PC-3 (cell line): ENCODE measurements around the gene SYTL1. TPM values are rescaled to one million over a fixed set of nuclear protein-coding genes. Genes with fewer than 3 reads are reported as not detected.

ENCODE experiments used
- ATAC-seq: fragments of 200-7000 bp; cut with Tn5 transposase; 2 replicates; pipeline ENCODE4 v1.9.1; 2020; ENCODE audit warnings: mild to moderate bottlenecking, moderate library complexity
- BruUV-seq: library from RNA; stranded (reverse); fragments of 400-500 nt; replicated peaks from 2 replicates; lab custom pipeline; 2021; lab: Mats Ljungman, UMichigan
- CTCF ChIA-PET: fragments of 300-600 bp; sonication (Branson Sonifier 250); formaldehyde crosslinking; loops from one replicate; lab custom pipeline; 2022; ENCODE audit warnings: antibody characterized with exemption; lab: Charles Lee
- POLR2A ChIA-PET: fragments of 300-600 bp; sonication (Branson Sonifier 250); formaldehyde crosslinking; loops from one replicate; lab custom pipeline; 2022; ENCODE audit warnings: antibody characterized with exemption; ENCODE audit not compliant: unreplicated experiment; lab: Charles Lee
- DNase-seq: peaks from one replicate; pipeline ENCODE4 v3.0.0-alpha.2; 2015
- H2AFZ ChIP-seq: fragments of 300-600 bp; sonication (generic); 2 replicates; pipeline ENCODE4 v1.6.0; 2016; ENCODE audit warnings: antibody characterized with exemption, low read length
- H3F3A ChIP-seq: fragments of 300-600 bp; sonication (generic); one replicate; pipeline ENCODE4 v1.6.0; 2017; ENCODE audit warnings: antibody characterized with exemption, low read length, control low read depth, mild to moderate bottlenecking; ENCODE audit not compliant: unreplicated experiment
- H3K27ac ChIP-seq: fragments of 300-600 bp; sonication (generic); 2 replicates; pipeline ENCODE4 v1.5.1; 2016; ENCODE audit warnings: mild to moderate bottlenecking, low read length
- H3K27me3 ChIP-seq: fragments of 300-600 bp; sonication (generic); 2 replicates; pipeline ENCODE4 v1.6.1; 2016; ENCODE audit warnings: low read length, mixed read lengths
- H3K36me3 ChIP-seq: fragments of 300-600 bp; sonication (generic); 2 replicates; pipeline ENCODE4 v1.6.1; 2016; ENCODE audit warnings: low read depth, mixed run types, low read length, mixed read lengths
- H3K4me1 ChIP-seq: fragments of 300-600 bp; sonication (generic); 2 replicates; pipeline ENCODE4 v1.5.1; 2016; ENCODE audit warnings: low read length; ENCODE audit not compliant: insufficient read depth
- H3K4me2 ChIP-seq: fragments of 300-600 bp; sonication (generic); 2 replicates; pipeline ENCODE4 v1.6.0; 2016; ENCODE audit warnings: low read length
- H3K4me3 ChIP-seq: fragments of 300-600 bp; sonication (generic); 2 replicates; pipeline ENCODE4 v1.5.1; 2016; ENCODE audit warnings: mild to moderate bottlenecking, low read length, mixed read lengths
- H3K79me2 ChIP-seq: fragments of 300-600 bp; sonication (generic); 2 replicates; pipeline ENCODE4 v1.6.1; 2017; ENCODE audit warnings: low read length, mixed read lengths
- H3K9ac ChIP-seq: fragments of 300-600 bp; sonication (generic); 2 replicates; pipeline ENCODE4 v1.6.0; 2016; ENCODE audit warnings: mild to moderate bottlenecking, low read length
- H3K9me2 ChIP-seq: fragments of 300-600 bp; sonication (generic); replicated peaks from 2 replicates; pipeline ENCODE4 v1.6.1; 2016; ENCODE audit warnings: mixed run types, low read length, mixed read lengths
- H3K9me3 ChIP-seq: fragments of 300-600 bp; sonication (generic); 2 replicates; pipeline ENCODE4 v1.6.1; 2016; ENCODE audit warnings: low read length, mixed read lengths
- H4K20me1 ChIP-seq: fragments of 300-600 bp; sonication (generic); 2 replicates; pipeline ENCODE4 v1.6.1; 2016; ENCODE audit warnings: low read length, mixed read lengths
- EZH2 ChIP-seq: fragments of 300-600 bp; sonication (generic); IDR thresholded peaks from one replicate; pipeline ENCODE4 v1.6.1; 2017; ENCODE audit warnings: antibody characterized with exemption, mild to moderate bottlenecking, low read length; ENCODE audit not compliant: unreplicated experiment
- EZH2phosphoT487 ChIP-seq: fragments of 300-600 bp; sonication (generic); IDR thresholded peaks from 2 replicates; pipeline ENCODE4 v1.6.1; 2018; ENCODE audit warnings: mild to moderate bottlenecking, antibody characterized with exemption, low read length, borderline replicate concordance
- intact Hi-C: fragments of 100-400 bp; cut with micrococcal nuclease; formaldehyde crosslinking; loops from 2 replicates; pipeline ENCODE4 v1.9.0; 2023
- total RNA-seq: library from RNA; depleted of rRNA; stranded (reverse); fragments of >200 nt; gene quantifications from 2 replicates; pipeline ENCODE4 v1.2.3, GENCODE V29; 2014
- TF ChIP-seq, protein P1 (sequence below): fragments of 300-600 bp; sonication (generic); conservative IDR thresholded peaks from 2 replicates; pipeline ENCODE4 v1.5.1; 2017; ENCODE audit warnings: antibody characterized with exemption, low read depth, mild to moderate bottlenecking, low read length

Gene SYTL1
- total RNA-seq, 1 experiment from 2014 or later = 26.8 TPM

DNA sequence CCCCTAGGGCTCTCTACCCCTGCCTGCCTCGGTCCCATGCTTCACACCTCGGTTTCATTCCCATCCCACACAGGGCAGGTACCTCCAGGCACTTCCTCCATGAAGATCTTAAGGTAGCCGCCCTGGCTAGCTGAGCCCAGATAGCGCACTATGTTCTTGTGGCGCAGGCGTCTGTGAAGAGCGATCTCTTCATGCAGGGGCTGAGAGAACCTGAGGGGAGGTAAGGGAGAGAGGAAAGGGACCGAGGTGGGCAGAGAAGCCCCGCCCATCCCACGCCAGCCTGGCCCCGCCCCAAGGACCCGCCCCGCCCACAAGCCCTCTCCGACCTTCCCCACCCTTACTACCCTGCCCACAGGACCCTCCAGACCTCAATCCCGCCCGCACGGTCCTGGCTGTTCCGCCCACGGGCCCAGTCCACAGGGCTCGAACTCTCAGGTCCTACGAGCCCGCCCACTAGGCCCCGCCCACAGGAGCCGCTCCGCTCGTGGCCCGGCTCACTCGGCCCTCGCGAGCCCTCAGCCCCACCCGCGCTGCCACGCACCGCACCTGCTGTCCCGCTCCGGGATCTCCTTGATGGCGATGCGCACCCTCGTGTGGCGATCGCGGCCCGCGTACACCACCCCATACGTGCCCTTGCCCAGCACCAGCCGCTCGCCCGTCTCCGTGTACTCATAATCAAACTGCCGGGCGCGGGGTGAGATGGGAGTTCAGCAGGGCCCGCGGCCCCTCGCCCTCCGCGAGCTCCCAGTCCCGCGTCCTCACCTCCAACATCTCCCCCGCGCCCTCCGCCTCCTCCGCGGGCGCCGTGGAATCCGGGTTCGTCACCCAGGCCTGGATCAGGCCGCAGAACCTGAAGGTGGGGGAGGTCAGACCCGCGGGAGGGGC lies 18.6 kb downstream of the SYTL1 start:
- H3K36me3 ChIP-seq = peaks cover 12% of the 10 kb centered on the region
- H3K9me2 ChIP-seq = no peaks in the 10 kb centered on the region
- H3K9me3 ChIP-seq = no peaks in the 10 kb centered on the region
- no peaks in the 10 kb centered on the region for H3F3A ChIP-seq
- BruUV-seq = no TSS peak
- no peak overlapping the region for H2AFZ ChIP-seq
- H3K27me3 ChIP-seq = no peaks in the 10 kb centered on the region
- ChIA-PET CTCF (no interaction called here), POLR2A (no interaction called here)
- H3K4me1 ChIP-seq = peaks cover 6% of the 10 kb centered on the region
- H3K27ac ChIP-seq = no peak overlapping the region
- peaks cover 10% of the 10 kb centered on the region for H3K79me2 ChIP-seq
- no peak overlapping the region for H3K4me2 ChIP-seq
- H3K4me3 ChIP-seq = no peak overlapping the region
- no peaks in the 10 kb centered on the region for H4K20me1 ChIP-seq
- ATAC-seq (no peak), DNase-seq (no peak)
- H3K9ac ChIP-seq = no peak overlapping the region
- no peak for TF ChIP-seq EZH2
- TF ChIP-seq, protein P1, sequence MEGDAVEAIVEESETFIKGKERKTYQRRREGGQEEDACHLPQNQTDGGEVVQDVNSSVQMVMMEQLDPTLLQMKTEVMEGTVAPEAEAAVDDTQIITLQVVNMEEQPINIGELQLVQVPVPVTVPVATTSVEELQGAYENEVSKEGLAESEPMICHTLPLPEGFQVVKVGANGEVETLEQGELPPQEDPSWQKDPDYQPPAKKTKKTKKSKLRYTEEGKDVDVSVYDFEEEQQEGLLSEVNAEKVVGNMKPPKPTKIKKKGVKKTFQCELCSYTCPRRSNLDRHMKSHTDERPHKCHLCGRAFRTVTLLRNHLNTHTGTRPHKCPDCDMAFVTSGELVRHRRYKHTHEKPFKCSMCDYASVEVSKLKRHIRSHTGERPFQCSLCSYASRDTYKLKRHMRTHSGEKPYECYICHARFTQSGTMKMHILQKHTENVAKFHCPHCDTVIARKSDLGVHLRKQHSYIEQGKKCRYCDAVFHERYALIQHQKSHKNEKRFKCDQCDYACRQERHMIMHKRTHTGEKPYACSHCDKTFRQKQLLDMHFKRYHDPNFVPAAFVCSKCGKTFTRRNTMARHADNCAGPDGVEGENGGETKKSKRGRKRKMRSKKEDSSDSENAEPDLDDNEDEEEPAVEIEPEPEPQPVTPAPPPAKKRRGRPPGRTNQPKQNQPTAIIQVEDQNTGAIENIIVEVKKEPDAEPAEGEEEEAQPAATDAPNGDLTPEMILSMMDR = no peak
- no peak for TF ChIP-seq EZH2phosphoT487
- intact Hi-C loops = no loop called here

DNA sequence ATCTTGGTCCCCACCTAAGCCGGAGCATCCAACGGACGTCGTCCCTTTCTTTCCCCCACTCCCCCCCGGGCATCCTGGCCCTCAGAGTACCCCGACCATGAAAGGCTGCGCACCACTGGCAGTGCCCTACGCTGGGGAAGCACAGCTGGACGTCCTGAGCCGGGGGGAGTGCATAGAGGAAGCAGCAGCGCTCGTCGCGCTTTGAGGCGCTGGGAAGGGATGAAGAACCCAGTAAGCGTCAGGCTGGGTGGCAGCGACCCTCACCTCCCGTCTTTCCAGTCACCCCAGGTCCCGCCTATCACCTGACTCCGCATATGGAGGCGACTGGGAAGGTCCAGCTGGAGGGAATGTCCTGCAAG lies 19.2 kb downstream of the SYTL1 start:
- Histone ChIP-seq H2AFZ (no peak overlapping the region), H3K27ac (no peak overlapping the region), H3K4me3 (no peak overlapping the region), H3K9ac (no peak overlapping the region), H3K4me2 (no peak overlapping the region), H4K20me1 (no peaks in the 10 kb centered on the region), H3K27me3 (no peaks in the 10 kb centered on the region), H3K79me2 (peaks cover 10% of the 10 kb centered on the region), H3K9me3 (no peaks in the 10 kb centered on the region), H3K4me1 (peaks cover 6% of the 10 kb centered on the region), H3K36me3 (peaks cover 10% of the 10 kb centered on the region), H3K9me2 (no peaks in the 10 kb centered on the region), H3F3A (no peaks in the 10 kb centered on the region)
- ChIA-PET POLR2A (no interaction called here), CTCF (no interaction called here)
- BruUV-seq = no TSS peak
- DNase-seq (no peak), ATAC-seq (no peak)
- TF ChIP-seq, protein P1 = no peak
- no peak for TF ChIP-seq EZH2phosphoT487
- intact Hi-C loops = no loop called here

DNA sequence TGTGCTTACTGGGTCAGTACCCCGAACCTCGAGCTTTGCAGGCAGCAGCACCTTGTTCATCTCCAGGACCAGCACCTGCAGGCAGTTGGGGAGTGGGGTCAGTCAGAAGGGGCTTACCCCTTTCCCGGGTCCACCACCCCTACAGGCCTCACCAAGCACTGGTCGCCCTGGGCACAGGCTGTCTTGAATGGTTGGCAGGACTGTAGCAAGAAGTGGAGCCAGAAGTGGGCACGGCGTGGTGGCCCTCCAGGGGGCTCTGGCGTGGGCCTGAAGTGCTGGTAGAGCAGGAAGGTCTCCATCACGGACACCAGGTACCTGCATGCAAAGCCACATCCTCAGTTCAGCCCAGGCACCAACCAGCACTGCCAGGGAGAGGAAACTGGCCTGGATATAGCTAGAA lies 19.7 kb downstream of the SYTL1 start:
- DNase-seq (no peak), ATAC-seq (no peak)
- Histone ChIP-seq H3K4me3 (no peak overlapping the region), H4K20me1 (no peaks in the 10 kb centered on the region), H3K4me2 (no peak overlapping the region), H3K36me3 (peaks cover 10% of the 10 kb centered on the region), H3K9me3 (no peaks in the 10 kb centered on the region), H3K4me1 (peaks cover 6% of the 10 kb centered on the region), H3F3A (no peaks in the 10 kb centered on the region), H3K27ac (no peak overlapping the region), H3K9me2 (no peaks in the 10 kb centered on the region), H2AFZ (no peak overlapping the region), H3K79me2 (peaks cover 10% of the 10 kb centered on the region), H3K9ac (no peak overlapping the region), H3K27me3 (no peaks in the 10 kb centered on the region)
- CTCF ChIA-PET = no interaction called here
- intact Hi-C loops = no loop called here
- no peak for TF ChIP-seq EZH2phosphoT487
- TF ChIP-seq, protein P1 = no peak
- no TSS peak for BruUV-seq
- POLR2A ChIA-PET = no interaction called here
